Esophagus muscularis mucosa (tissue), 4 donors: ENCODE data around the gene IPO7. TPM values are rescaled to one million over a fixed set of nuclear protein-coding genes. Genes with fewer than 3 reads are reported as not detected.

Experiments
- DNase-seq: peaks from one replicate; pipeline ENCODE4 v3.0.0-alpha.2; 2017; ENCODE audit errors: extremely low spot score
- H3K27ac ChIP-seq, 4 donors: fragments of 200-600 bp; sonication (generic); replicated peaks in 1 of 4; 1 replicate in 3 of 4; 2 replicates in 1 of 4; pipeline ENCODE4 v1.5.1; 2016 to 2019; ENCODE audit warnings: mild to moderate bottlenecking in 1 of 4
- H3K27me3 ChIP-seq, 4 donors: fragments of 200-600 bp; sonication (generic); one replicate each; pipeline versions ENCODE4 v1.5.1 to v1.6.0; 2016 to 2019
- H3K36me3 ChIP-seq, 4 donors: fragments of 200-600 bp; sonication (generic); one replicate each; pipeline ENCODE4 v1.5.1; 2016 to 2019
- H3K4me1 ChIP-seq, 4 donors: fragments of 200-600 bp; sonication (generic); one replicate each; pipeline ENCODE4 v1.5.1; 2016 to 2019
- H3K4me3 ChIP-seq, 4 donors: fragments of 200-600 bp; sonication (generic); 1 replicate in 2 of 4; 2 replicates in 2 of 4; pipeline ENCODE4 v1.5.1; 2016 to 2019; ENCODE audit warnings: mild to moderate bottlenecking in 4 of 4, moderate library complexity in 1 of 4
- H3K9me3 ChIP-seq, 4 donors: fragments of 200-600 bp; sonication (generic); 1 replicate in 3 of 4; 2 replicates in 1 of 4; pipeline ENCODE4 v1.5.1; 2016 to 2019
- EP300 ChIP-seq: sonication (generic); formaldehyde crosslinking; IDR thresholded peaks from one replicate; pipeline ENCODE4 v1.6.1; 2017; ENCODE audit warnings: antibody characterized with exemption
- POLR2A ChIP-seq: fragments of 450-650 bp; IDR thresholded peaks from one replicate; pipeline ENCODE4 v1.6.1; 2017; ENCODE audit warnings: antibody characterized with exemption, moderate library complexity, mild to moderate bottlenecking, low read depth
- POLR2AphosphoS5 ChIP-seq, 2 donors: sonication (generic); formaldehyde crosslinking; IDR thresholded peaks; one replicate each; pipeline ENCODE4 v1.6.1; 2017; ENCODE audit warnings: antibody characterized with exemption in 2 of 2
- WGBS: methylation state at CpG from one replicate; pipeline ENCODE4 v1.1.5; 2018; 5-methylcytosine and 5-hydroxymethylcytosine counted together
- intact Hi-C: fragments of 100-400 bp; cut with DNase I; formaldehyde crosslinking; loops from one replicate; pipeline ENCODE4 v1.15.1; 2023
- total RNA-seq, 4 donors: library from RNA; depleted of rRNA; stranded (reverse); fragments of >200 nt; gene quantifications; one replicate each; pipeline versions ENCODE4 v1.1.0 to v1.2.1, GENCODE V29; 2016
- TF ChIP-seq, protein P1 (sequence below), 3 experiments: fragments of 200-600 bp in 2 of 3; fragments of 450-650 bp in 1 of 3; sonication (generic) in 2 of 3; IDR thresholded peaks; one replicate each; pipeline ENCODE4 v1.5.1; 2017 to 2019; ENCODE audit warnings: antibody characterized with exemption in 3 of 3, mild to moderate bottlenecking in 2 of 3, moderate library complexity in 1 of 3

Gene IPO7
- total RNA-seq, 4 donors from 2014 or later, result 131 to 186 (median 150) TPM

DNA sequence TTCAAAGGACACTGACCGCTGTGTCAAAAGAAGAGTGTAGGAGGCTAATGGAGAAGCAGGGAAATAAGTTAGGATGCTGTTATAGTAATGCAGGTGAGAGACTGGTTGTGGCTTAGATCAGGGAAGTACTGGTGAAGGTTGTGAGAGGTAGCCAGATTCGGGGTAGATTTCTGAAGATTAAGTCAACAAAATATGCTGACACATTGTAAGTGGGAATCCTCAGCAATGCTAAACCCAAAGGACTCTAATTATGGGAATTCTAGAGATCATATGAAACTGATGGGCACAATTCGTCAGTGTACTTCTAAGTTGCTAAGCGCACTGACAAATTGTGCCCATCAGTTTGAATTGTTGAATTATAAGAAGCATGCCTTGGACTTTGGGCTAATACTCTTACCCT, 86.3 kb downstream of the IPO7 start:
- Histone ChIP-seq H3K4me1 (no peaks in the 10 kb centered on the region), H3K9me3 (no peaks in the 10 kb centered on the region), H3K36me3 (peaks cover 36 to 52% (median 45%) of the 10 kb centered on the region in 4 donors), H3K27ac (no peak overlapping the region), H3K27me3 (no peaks in the 10 kb centered on the region), H3K4me3 (no peak overlapping the region)
- TF ChIP-seq EP300, result no peak
- 90% methylated on average over 4 of the region's 4 CpGs for WGBS
- DNase-seq, result no peak
- intact Hi-C loops, result no loop called here

DNA sequence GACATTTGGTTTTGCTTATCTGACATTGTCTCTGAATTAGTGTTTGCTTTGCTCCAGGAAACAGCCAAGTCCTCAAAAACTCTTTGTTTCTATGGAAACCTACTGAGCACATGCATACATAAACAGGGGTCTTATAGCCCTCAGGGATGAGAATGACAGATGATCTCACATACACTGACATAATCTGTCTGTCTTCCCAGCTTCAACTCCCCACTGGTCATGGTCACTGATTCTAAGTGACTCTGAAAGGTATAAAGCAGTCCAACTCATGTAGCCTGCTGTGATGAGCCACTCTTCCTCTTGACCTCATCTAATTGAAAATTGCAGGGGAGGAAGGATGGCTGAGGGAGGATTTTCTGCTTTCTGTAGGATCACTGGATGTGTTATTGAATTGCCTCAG, 89.0 kb downstream of the IPO7 start:
- no peaks in the 10 kb centered on the region for H3K4me1 ChIP-seq
- no peak overlapping the region for H3K27ac ChIP-seq
- no peak for DNase-seq
- no peaks in the 10 kb centered on the region for H3K9me3 ChIP-seq
- TF ChIP-seq POLR2AphosphoS5 (IDR thresholded peaks at IDR 0.05), result no peak
- TF ChIP-seq POLR2A, result no peak
- TF ChIP-seq, protein P1, sequence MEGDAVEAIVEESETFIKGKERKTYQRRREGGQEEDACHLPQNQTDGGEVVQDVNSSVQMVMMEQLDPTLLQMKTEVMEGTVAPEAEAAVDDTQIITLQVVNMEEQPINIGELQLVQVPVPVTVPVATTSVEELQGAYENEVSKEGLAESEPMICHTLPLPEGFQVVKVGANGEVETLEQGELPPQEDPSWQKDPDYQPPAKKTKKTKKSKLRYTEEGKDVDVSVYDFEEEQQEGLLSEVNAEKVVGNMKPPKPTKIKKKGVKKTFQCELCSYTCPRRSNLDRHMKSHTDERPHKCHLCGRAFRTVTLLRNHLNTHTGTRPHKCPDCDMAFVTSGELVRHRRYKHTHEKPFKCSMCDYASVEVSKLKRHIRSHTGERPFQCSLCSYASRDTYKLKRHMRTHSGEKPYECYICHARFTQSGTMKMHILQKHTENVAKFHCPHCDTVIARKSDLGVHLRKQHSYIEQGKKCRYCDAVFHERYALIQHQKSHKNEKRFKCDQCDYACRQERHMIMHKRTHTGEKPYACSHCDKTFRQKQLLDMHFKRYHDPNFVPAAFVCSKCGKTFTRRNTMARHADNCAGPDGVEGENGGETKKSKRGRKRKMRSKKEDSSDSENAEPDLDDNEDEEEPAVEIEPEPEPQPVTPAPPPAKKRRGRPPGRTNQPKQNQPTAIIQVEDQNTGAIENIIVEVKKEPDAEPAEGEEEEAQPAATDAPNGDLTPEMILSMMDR (IDR thresholded peaks at IDR 0.05), result no peak
- no peak for TF ChIP-seq EP300
- H3K36me3 ChIP-seq, result peaks cover 46 to 73% (median 60%) of the 10 kb centered on the region in 4 donors
- H3K4me3 ChIP-seq, result no peak overlapping the region
- no peaks in the 10 kb centered on the region for H3K27me3 ChIP-seq
- intact Hi-C loops, result no loop called here

DNA sequence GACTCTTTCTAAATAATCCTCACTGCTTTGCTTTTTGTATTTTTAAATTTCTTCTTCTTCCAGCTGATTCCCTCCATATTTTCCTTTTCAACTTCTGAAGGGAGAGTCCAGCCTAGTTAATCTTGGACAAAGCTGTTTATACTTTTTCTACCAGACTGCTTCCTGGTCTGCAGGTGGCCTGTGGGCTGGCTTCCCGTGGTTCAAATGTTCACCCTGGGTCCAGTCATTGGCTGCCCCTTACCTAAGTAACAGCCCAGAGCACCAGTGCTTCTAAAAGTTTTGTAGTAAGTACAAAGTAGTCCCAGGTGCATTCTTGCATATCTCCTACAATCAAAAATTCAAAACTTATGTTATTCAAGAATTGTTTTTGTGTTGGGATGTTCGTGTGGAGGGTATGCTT, 95.4 kb downstream of the IPO7 start:
- 75% methylated on average over 2 of the region's 2 CpGs for WGBS
- intact Hi-C loops, result no loop called here
- DNase-seq, result no peak
- no peaks in the 10 kb centered on the region for H3K4me1 ChIP-seq
- no peak overlapping the region for H3K4me3 ChIP-seq
- TF ChIP-seq EP300 (no peak), POLR2A (no peak), POLR2AphosphoS5 (IDR thresholded peaks at IDR 0.05) (no peak)
- TF ChIP-seq, protein P1 (IDR thresholded peaks at IDR 0.05), result no peak
- H3K27ac ChIP-seq, result no peak overlapping the region
- no peaks in the 10 kb centered on the region for H3K27me3 ChIP-seq
- peaks cover 59 to 96% (median 75%) of the 10 kb centered on the region in 4 donors for H3K36me3 ChIP-seq
- H3K9me3 ChIP-seq, result no peaks in the 10 kb centered on the region

DNA sequence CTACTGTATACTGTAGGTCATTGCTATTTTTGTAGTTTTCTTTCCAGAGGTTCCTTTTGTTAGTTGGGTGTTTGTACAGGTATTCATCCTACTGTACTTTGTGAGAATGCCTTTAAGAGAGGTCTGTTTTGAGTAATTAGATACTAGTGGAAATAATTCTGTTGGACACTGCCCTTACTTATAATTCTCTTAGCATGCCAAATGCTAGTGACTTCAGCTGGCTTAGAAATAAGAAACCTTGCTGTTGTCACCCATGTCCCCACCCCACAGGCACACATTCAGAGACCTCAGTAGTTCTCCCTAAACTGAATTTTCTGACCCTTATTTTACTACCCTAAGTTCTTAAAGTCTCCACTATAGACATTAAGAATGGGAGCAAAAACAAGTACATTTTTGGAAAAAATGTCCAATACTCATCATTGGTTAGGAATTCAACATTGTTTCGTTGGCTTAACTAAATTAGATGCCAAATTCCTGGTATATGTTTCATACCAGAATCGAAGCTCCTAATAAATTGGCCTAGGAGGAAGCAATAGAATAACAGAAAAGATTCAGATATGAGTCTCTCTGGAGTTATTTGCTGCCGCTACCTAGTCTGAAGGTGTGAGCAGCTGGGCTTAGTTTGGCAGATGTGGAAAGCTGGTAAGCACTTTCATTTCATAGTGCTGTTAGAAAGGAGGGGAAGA, 104.8 kb downstream of the IPO7 start:
- H3K4me1 ChIP-seq, result no peaks in the 10 kb centered on the region
- TF ChIP-seq, protein P1 (IDR thresholded peaks at IDR 0.05), result no peak
- TF ChIP-seq POLR2A, result no peak
- no peak for TF ChIP-seq EP300
- TF ChIP-seq POLR2AphosphoS5 (IDR thresholded peaks at IDR 0.05), result no peak
- no peaks in the 10 kb centered on the region for H3K9me3 ChIP-seq
- DNase-seq, result no peak
- H3K4me3 ChIP-seq, result no peak overlapping the region
- H3K36me3 ChIP-seq, result peaks cover 26 to 82% (median 63%) of the 10 kb centered on the region in 4 donors
- intact Hi-C loops, result no loop called here
- no peak overlapping the region for H3K27ac ChIP-seq
- 75% methylated on average over 3 of the region's 3 CpGs for whole genome bisulfite sequencing
- H3K27me3 ChIP-seq, result no peaks in the 10 kb centered on the region

DNA sequence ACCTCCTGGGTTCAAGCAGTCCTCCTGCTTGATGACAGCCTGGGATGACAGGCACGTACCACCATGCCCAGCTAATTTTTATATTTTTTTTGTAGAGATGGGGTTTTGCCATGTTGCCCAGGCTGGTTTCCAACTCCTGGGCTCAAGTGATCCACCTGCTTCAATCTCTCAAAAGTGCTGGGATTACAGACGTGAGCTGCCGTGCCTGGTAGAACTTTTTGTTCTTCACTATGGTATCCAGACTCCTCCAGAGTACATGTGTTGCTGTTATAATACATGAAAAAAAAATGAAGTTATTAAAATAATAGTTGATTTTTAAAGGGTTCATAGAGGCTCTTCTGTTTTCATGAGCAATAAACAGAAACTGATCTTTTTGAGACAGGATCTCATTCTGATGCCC, 105.9 kb downstream of the IPO7 start:
- DNase-seq, result no peak
- TF ChIP-seq POLR2AphosphoS5 (IDR thresholded peaks at IDR 0.05) (no peak), EP300 (no peak), POLR2A (no peak)
- TF ChIP-seq, protein P1 (IDR thresholded peaks at IDR 0.05), result no peak
- no peaks in the 10 kb centered on the region for H3K4me1 ChIP-seq
- 94% methylated on average over 3 of the region's 3 CpGs for WGBS
- intact Hi-C loops, result no loop called here
- H3K27ac ChIP-seq, result no peak overlapping the region
- no peaks in the 10 kb centered on the region for H3K9me3 ChIP-seq
- no peaks in the 10 kb centered on the region for H3K27me3 ChIP-seq
- H3K36me3 ChIP-seq, result peaks cover 30 to 82% (median 67%) of the 10 kb centered on the region in 4 donors
- H3K4me3 ChIP-seq, result no peak overlapping the region
